Measurements from ENCODE around the gene BCAS3.

The BCAS3 gene

GRCh38 chr17:60887614-60888028 lies 210.0 kb downstream of the BCAS3 start:
- DNase-seq (ENCODE audit: low read depth), result no peak
- TF ChIP-seq CTCF (IDR thresholded peaks at IDR 0.05; ENCODE audit: low read depth, low read length, missing control alignments), result no peak
- no peak overlapping the region for H3K4me3 ChIP-seq (ENCODE audit: low read depth, low read length)
- in situ Hi-C loops (cut with HindIII; ENCODE audit: low sequenced_read_pairs), result no loop called here

GRCh38 chr17:60888812-60889709 lies 211.4 kb downstream of the BCAS3 start:
- no peak overlapping the region for H3K4me3 ChIP-seq (ENCODE audit: low read depth, low read length)
- no peak for DNase-seq (ENCODE audit: low read depth)
- no peak for TF ChIP-seq CTCF (IDR thresholded peaks at IDR 0.05; ENCODE audit: low read depth, low read length, missing control alignments)
- in situ Hi-C loops (cut with HindIII; ENCODE audit: low sequenced_read_pairs), result no loop called here

- in situ Hi-C loops (cut with HindIII; ENCODE audit: low sequenced_read_pairs), result no loop called here
- TF ChIP-seq CTCF (IDR thresholded peaks at IDR 0.05; ENCODE audit: low read depth, low read length, missing control alignments), result no peak
- H3K4me3 ChIP-seq (ENCODE audit: low read depth, low read length), result no peak overlapping the region
- DNase-seq (ENCODE audit: low read depth), result no peak
These were observed 213.5 kb downstream of the BCAS3 start for GRCh38 chr17:60891149-60891548.

- no peak overlapping the region for H3K4me3 ChIP-seq (ENCODE audit: low read depth, low read length)
- in situ Hi-C loops (cut with HindIII; ENCODE audit: low sequenced_read_pairs), result no loop called here
- TF ChIP-seq CTCF (IDR thresholded peaks at IDR 0.05; ENCODE audit: low read depth, low read length, missing control alignments), result no peak
- no peak for DNase-seq (ENCODE audit: low read depth)
These were observed 215.8 kb downstream of the BCAS3 start for GRCh38 chr17:60893475-60893874.

- no peak for TF ChIP-seq CTCF (IDR thresholded peaks at IDR 0.05; ENCODE audit: low read depth, low read length, missing control alignments)
- H3K4me3 ChIP-seq (ENCODE audit: low read depth, low read length), result no peak overlapping the region
- DNase-seq (ENCODE audit: low read depth), result no peak
- in situ Hi-C loops (cut with HindIII; ENCODE audit: low sequenced_read_pairs), result no loop called here
These were observed 219.3 kb downstream of the BCAS3 start for GRCh38 chr17:60896996-60897395.

GRCh38 chr17:60899115-60899514 lies 221.5 kb downstream of the BCAS3 start:
- DNase-seq (ENCODE audit: low read depth), result no peak
- no peak for TF ChIP-seq CTCF (IDR thresholded peaks at IDR 0.05; ENCODE audit: low read depth, low read length, missing control alignments)
- H3K4me3 ChIP-seq (ENCODE audit: low read depth, low read length), result no peak overlapping the region
- in situ Hi-C loops (cut with HindIII; ENCODE audit: low sequenced_read_pairs), result no loop called here

Data from astrocyte of the cerebellum (primary cell).